ENCODE data around the gene TDRKH. TPM values are rescaled to one million over a fixed set of nuclear protein-coding genes. Genes with fewer than 3 reads are reported as not detected.

TDRKH gene
- total RNA-seq, 1 experiment from 2014 or later: 20.9 TPM

GRCh38 chr1:151814971-151815545 is 24.8 kb upstream of the TDRKH start:
- DNase-seq: no peak
- Histone ChIP-seq H3K27me3 (ENCODE audit: control insufficient read depth, insufficient read depth, low read length) (no peaks in the 10 kb centered on the region; the same call in 1 of the 2 replicates), H3K36me3 (replicated peaks; ENCODE audit: control insufficient read depth, insufficient read depth, low read length) (no peaks in the 10 kb centered on the region), H3K4me3 (ENCODE audit: insufficient read depth, low read depth, low read length) (no peak overlapping the region)

GRCh38 chr1:151814426-151814825 is 24.1 kb upstream of the TDRKH start:
- no peak overlapping the region for H3K4me3 ChIP-seq (ENCODE audit: insufficient read depth, low read depth, low read length)
- no peaks in the 10 kb centered on the region; the same call in 1 of the 2 replicates for H3K27me3 ChIP-seq (ENCODE audit: control insufficient read depth, insufficient read depth, low read length)
- no peak for DNase-seq
- no peaks in the 10 kb centered on the region for H3K36me3 ChIP-seq (replicated peaks; ENCODE audit: control insufficient read depth, insufficient read depth, low read length)

DNA sequence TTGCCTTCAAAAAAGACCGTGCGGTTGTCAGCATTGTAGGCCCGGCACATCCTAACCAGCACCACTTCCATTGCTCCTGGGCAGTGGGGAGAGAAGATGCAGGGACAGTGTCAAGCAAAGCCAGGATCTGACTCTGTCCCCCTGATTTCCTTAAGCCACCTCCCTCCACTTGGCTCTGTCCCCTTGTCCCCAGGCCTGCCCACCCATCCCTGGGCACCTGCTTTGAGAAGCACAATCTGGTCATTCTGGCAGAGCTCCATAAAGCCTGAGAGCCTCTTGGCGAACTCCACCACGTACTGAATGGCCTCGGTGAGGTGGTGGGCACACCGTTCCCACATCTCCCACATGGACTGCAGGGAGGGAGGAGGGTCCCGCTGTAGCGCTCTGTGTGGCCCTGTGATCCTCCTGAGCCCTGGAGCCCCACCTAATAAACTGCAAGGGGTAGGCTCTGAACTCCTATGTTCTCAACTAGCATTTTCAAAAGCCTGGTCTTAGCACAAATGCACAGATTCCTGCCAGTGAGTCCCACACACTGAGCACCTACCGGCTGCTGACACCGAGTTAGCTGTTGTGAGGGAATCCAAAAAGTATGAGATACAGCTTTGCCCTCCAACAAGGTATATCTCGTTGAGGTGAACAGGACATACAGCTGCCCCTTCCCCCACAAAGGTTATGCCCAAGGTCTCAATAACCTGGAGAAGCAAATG is 23.1 kb upstream of the TDRKH start:
- no peaks in the 10 kb centered on the region for H3K36me3 ChIP-seq (replicated peaks; ENCODE audit: control insufficient read depth, insufficient read depth, low read length)
- no peaks in the 10 kb centered on the region; the same call in 1 of the 2 replicates for H3K27me3 ChIP-seq (ENCODE audit: control insufficient read depth, insufficient read depth, low read length)
- no peak for DNase-seq
- no peak overlapping the region for H3K4me3 ChIP-seq (ENCODE audit: insufficient read depth, low read depth, low read length)

DNA sequence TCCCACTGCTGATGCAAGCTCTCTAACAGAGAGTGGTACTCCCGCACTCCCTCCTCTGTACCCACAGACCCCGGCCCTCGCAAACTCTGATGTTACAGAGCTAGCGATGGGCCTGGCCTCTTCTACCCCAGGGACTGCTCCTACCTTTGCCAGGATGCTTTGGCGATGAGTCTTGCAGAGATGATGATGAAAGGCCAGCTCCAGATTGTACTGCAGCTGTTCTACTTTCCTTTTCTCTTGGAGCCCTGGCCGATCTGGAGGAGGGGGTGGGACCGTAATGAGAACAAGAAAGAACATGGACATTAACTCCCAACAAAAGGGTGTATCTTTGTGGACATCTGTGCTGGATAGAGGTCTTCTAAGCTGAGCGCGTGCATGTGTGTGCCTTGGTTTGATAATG is 20.9 kb upstream of the TDRKH start:
- no peak overlapping the region for H3K4me3 ChIP-seq (ENCODE audit: insufficient read depth, low read depth, low read length)

GRCh38 chr1:151809985-151810556 is 19.8 kb upstream of the TDRKH start:
- DNase-seq: no peak
- H3K36me3 ChIP-seq (replicated peaks; ENCODE audit: control insufficient read depth, insufficient read depth, low read length): no peaks in the 10 kb centered on the region
- H3K4me3 ChIP-seq (ENCODE audit: insufficient read depth, low read depth, low read length): no peak overlapping the region

More for the DNA sequence above, 20.9 kb upstream of the TDRKH start:
- no peak for DNase-seq
- H3K27me3 ChIP-seq (ENCODE audit: control insufficient read depth, insufficient read depth, low read length): no peaks in the 10 kb centered on the region; the same call in 1 of the 2 replicates
- no peaks in the 10 kb centered on the region for H3K36me3 ChIP-seq (replicated peaks; ENCODE audit: control insufficient read depth, insufficient read depth, low read length)

DNA sequence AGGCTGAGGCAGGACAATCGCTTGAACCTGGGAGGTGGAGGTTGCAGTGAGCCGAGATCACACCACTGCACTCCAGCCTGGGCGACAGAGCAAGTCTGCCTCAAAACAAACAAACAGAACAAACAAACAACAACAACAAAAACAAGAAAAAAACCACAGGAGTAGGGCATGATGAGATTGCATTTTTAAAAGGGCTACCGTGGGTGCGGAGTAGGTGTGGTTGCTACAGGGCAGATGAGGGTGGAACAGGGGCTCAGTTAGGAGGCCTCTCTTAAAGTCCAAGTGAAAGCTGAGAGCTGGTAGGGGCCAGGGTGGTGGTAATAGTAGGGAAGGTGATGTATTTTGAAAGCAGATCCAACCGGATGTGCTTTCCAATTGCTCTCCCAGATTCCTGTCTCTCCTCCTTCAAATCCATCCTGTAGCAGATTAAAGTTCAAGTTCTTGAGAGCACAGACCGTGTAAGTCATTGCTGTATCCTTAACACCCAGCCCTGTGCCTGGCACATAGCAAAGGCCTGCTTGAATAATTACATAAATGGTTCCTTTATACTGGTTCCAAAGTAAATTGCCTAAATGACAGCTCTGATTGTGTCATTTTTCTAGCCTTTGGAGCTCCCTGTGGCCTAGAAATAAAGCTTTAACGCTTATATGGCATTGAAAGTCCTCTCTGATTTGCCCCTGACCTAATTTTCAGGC is 19.1 kb upstream of the TDRKH start:
- Histone ChIP-seq H3K36me3 (replicated peaks; ENCODE audit: control insufficient read depth, insufficient read depth, low read length) (no peaks in the 10 kb centered on the region), H3K27me3 (ENCODE audit: control insufficient read depth, insufficient read depth, low read length) (no peaks in the 10 kb centered on the region; the same call in 1 of the 2 replicates), H3K4me3 (ENCODE audit: insufficient read depth, low read depth, low read length) (no peak overlapping the region)
- no peak for DNase-seq

More at GRCh38 chr1:151809985-151810556, 19.8 kb upstream of the TDRKH start:
- no peaks in the 10 kb centered on the region; the same call in 1 of the 2 replicates for H3K27me3 ChIP-seq (ENCODE audit: control insufficient read depth, insufficient read depth, low read length)

DNA sequence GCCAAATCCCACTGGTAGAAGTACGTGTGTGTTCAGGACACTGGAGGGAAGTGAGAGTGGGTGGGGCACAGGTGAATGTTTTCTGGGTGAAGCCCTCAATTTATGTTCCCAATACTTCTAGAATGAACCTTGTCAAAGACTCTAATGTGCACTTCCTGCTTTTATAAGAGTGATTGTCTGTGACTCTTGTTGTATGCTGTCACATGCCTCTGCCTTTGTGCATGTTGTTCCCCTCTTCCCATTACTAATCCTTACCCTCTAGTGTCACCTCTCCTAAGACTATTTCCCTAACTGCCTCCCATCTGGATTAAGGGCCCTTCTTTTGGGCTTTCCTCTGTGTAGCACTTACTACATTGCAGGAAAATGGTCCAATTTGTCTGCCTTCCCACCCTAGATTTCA is 17.5 kb upstream of the TDRKH start:
- no peak for DNase-seq
- H3K27me3 ChIP-seq (ENCODE audit: control insufficient read depth, insufficient read depth, low read length): no peaks in the 10 kb centered on the region; the same call in 1 of the 2 replicates
- H3K4me3 ChIP-seq (ENCODE audit: insufficient read depth, low read depth, low read length): no peak overlapping the region
- no peaks in the 10 kb centered on the region for H3K36me3 ChIP-seq (replicated peaks; ENCODE audit: control insufficient read depth, insufficient read depth, low read length)

DNA sequence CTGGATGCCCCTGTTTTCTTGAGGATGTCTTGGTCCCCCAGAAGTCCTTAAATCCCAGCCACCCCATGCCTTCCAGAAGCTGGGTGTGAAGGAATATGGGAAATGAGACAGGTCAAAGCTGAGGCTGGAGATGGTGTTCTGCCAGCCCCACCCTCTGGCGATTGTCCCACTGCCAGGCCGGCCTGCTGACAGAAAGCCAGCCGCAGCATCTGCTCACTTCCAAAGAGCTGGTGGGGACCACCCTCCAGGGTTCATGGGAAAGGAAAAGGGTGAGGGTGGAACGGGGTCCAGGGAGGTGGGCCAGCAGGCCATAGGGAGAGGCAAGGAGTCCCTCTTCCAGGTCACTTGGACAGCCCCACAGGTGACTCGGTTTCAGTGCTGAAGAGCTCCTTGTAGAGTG is 16.8 kb upstream of the TDRKH start:
- Histone ChIP-seq H3K36me3 (replicated peaks; ENCODE audit: control insufficient read depth, insufficient read depth, low read length) (no peaks in the 10 kb centered on the region), H3K4me3 (ENCODE audit: insufficient read depth, low read depth, low read length) (no peak overlapping the region), H3K27me3 (ENCODE audit: control insufficient read depth, insufficient read depth, low read length) (no peaks in the 10 kb centered on the region; the same call in 1 of the 2 replicates)
- no peak for DNase-seq

- H3K4me3 ChIP-seq (ENCODE audit: insufficient read depth, low read depth, low read length): no peak overlapping the region
- no peaks in the 10 kb centered on the region for H3K36me3 ChIP-seq (replicated peaks; ENCODE audit: control insufficient read depth, insufficient read depth, low read length)
- no peaks in the 10 kb centered on the region; the same call in 1 of the 2 replicates for H3K27me3 ChIP-seq (ENCODE audit: control insufficient read depth, insufficient read depth, low read length)
- no peak for DNase-seq
These were observed 15.9 kb upstream of the TDRKH start for GRCh38 chr1:151806170-151806569.

DNA sequence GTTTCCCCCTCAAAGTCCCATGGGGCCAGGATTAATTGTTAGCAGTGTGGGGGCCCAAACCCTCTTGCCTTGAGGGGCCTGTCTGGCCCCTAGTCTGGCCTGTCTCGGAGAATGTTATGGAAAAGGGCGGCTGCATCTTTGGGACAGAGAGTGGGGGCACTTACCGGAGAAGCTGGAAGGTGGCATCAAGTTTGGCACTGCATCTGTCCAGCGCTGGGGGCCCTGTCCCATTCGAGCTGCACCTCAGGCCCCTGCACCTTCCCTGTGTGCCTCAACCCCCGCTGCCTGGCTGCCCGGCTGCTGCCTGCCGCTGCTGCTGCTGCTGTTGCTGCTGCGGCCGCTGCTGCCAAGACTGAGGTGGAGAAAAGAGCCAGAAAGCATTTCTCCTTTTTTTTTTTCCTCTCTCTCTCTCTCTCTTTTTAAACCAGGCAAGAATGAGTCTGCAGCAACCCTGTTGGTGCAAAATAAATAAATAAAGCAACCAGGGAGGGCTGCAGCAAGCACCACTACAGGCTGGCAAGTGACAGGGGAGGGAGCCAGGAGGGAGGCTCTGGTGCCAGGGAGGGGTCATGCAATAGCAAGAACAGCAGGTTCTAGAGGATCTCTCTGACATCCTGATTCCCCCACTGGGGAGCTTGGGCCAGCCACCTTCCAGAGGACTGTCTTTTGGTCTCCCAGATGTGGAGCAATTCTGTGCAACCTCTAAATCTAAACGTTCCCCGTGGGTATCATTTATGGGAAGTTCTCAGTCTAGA is 14.9 kb upstream of the TDRKH start, which contains the start of gene LINGO4:
Gene LINGO4 (minus strand): TSS at position 354 of the 755 bp plus-strand sequence. CDS start 2,715 bp downstream, outside the sequence.
- Histone ChIP-seq H3K27me3 (ENCODE audit: control insufficient read depth, insufficient read depth, low read length) (peaks cover 2% of the 10 kb centered on the region; the same call in 1 of the 2 replicates), H3K4me3 (ENCODE audit: insufficient read depth, low read depth, low read length) (no peak within 1 kb of the TSS), H3K36me3 (replicated peaks; ENCODE audit: control insufficient read depth, insufficient read depth, low read length) (no peaks in the 10 kb centered on the region)
- DNase-seq: peak; percentile 28

GRCh38 chr1:151803915-151804314 is 13.6 kb upstream of the TDRKH start:
- H3K36me3 ChIP-seq (replicated peaks; ENCODE audit: control insufficient read depth, insufficient read depth, low read length): no peaks in the 10 kb centered on the region
- H3K27me3 ChIP-seq (ENCODE audit: control insufficient read depth, insufficient read depth, low read length): peaks cover 7% of the 10 kb centered on the region; the same call in 1 of the 2 replicates
- no peak overlapping the region for H3K4me3 ChIP-seq (ENCODE audit: insufficient read depth, low read depth, low read length)
- DNase-seq: no peak

- Histone ChIP-seq H3K4me3 (ENCODE audit: insufficient read depth, low read depth, low read length) (no peak overlapping the region), H3K36me3 (replicated peaks; ENCODE audit: control insufficient read depth, insufficient read depth, low read length) (no peaks in the 10 kb centered on the region), H3K27me3 (ENCODE audit: control insufficient read depth, insufficient read depth, low read length) (peaks cover 11% of the 10 kb centered on the region; the same call in 1 of the 2 replicates)
- DNase-seq: peak; percentile 6
These were observed 12.9 kb upstream of the TDRKH start for GRCh38 chr1:151803164-151803563.

DNA sequence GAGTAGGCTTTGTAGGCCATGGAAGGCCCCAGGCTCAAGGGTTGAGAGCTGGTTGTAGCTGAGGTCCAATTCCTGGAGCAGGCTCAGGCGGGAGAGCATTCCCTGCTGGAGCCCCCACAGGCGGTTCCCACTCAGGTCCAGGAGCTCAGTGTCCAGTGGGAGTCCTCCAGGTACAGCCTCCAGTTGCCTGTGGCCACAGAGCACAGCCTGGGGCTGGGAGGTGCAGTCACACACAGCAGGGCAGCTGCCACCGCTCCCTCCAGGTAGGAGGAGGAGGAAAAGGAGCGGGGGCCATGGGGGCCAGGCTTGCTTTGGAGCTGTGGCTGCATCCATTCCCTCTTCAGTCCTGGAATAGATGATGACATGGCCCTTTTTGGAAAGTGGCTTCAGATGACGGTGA is 12.1 kb upstream of the TDRKH start:
- no peaks in the 10 kb centered on the region for H3K36me3 ChIP-seq (replicated peaks; ENCODE audit: control insufficient read depth, insufficient read depth, low read length)
- H3K4me3 ChIP-seq (ENCODE audit: insufficient read depth, low read depth, low read length): no peak overlapping the region
- peaks cover 11% of the 10 kb centered on the region; the same call in 1 of the 2 replicates for H3K27me3 ChIP-seq (ENCODE audit: control insufficient read depth, insufficient read depth, low read length)
- peak; percentile 7 for DNase-seq

DNA sequence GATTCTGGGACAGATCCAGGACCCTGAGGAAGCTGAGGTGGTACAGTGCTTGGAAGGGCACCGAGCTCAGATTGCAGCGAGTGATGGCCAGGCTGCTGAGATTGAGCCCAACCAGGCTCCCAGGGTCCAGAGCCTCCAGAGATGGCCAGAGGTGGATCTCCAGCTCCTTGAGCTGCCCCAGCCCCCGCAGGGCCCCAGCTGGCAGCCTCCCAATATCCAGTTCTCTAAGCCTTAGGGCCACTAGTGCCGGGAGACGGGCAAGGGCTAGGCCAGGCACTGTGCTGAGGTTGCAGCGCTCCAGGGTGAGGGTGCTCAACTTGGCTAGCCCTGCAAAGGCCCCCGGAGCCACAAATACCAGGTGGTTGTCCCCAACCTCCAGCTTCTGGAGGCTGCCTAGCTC is 11.5 kb upstream of the TDRKH start:
- Histone ChIP-seq H3K4me3 (ENCODE audit: insufficient read depth, low read depth, low read length) (no peak overlapping the region), H3K27me3 (ENCODE audit: control insufficient read depth, insufficient read depth, low read length) (peaks cover 11% of the 10 kb centered on the region; the same call in 1 of the 2 replicates), H3K36me3 (replicated peaks; ENCODE audit: control insufficient read depth, insufficient read depth, low read length) (no peaks in the 10 kb centered on the region)
- peak; percentile 18 for DNase-seq

Data from H7 (cell line).